ENCODE data around the gene CPNE8.

DNA sequence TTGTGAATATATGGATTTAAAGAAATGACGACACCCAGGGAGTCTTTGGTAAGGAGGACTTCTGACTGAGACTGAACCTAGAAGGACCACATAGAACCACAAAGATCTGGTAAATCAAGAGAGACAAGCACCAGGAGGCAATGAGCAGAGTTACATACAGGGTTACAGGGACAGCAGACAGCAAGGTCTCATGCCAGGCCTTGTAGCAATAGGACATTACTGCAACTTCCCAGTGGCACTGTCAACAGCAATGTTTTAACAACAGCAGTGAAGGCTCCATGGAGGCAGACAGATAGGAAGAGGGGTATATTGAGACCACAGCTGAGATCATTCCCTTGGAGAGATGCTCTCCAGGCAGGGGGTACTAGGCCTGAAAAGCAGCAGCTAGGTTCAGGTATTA, 18.5 kb downstream of the CPNE8 start:
- TF ChIP-seq CTCF (IDR thresholded peaks at IDR 0.05; ENCODE audit: poor library complexity): no peak
- no peak for TF ChIP-seq EZH2 (IDR thresholded peaks at IDR 0.05; ENCODE audit: borderline replicate concordance)
- no peak for TF ChIP-seq EZH2phosphoT487 (IDR thresholded peaks at IDR 0.05; ENCODE audit: low read depth, severe bottlenecking, unreplicated experiment)

Measured in hepatocyte (in vitro differentiated cells).